Body of pancreas (tissue), 4 donors: ENCODE data around the gene CEP85L. TPM values are rescaled to one million over a fixed set of nuclear protein-coding genes. Genes with fewer than 3 reads are reported as not detected.
A peak's percentile ranks its signal among the peaks of the same experiment; 100 is the strongest.

Experiments
- ATAC-seq: fragments of 150-250 bp; one replicate; pipeline ENCODE4 v1.9.1; 2016
- DNase-seq, 4 donors: peaks; one replicate each; pipeline ENCODE4 v3.0.0-alpha.2; 2019
- H3K27ac ChIP-seq, 4 donors: fragments of 200-600 bp; sonication (generic); 1 replicate in 3 of 4; 2 replicates in 1 of 4; pipeline versions ENCODE4 v1.5.1 to v1.6.1; 2016 to 2019; ENCODE audit warnings: mild to moderate bottlenecking in 1 of 4, mixed read lengths in 1 of 4, moderate library complexity in 1 of 4
- H3K27me3 ChIP-seq, 2 donors: fragments of 200-600 bp; sonication (generic); one replicate each; pipeline ENCODE4 v1.6.0; 2016; ENCODE audit warnings: mild to moderate bottlenecking in 1 of 2
- H3K36me3 ChIP-seq, 2 donors: fragments of 200-600 bp; sonication (generic); replicated peaks in 1 of 2; 2 replicates each; pipeline ENCODE4 v1.5.1; 2016; ENCODE audit warnings: low read depth in 2 of 2; ENCODE audit not compliant: insufficient read depth in 1 of 2
- H3K4me1 ChIP-seq: fragments of 200-600 bp; sonication (generic); one replicate; pipeline ENCODE4 v1.6.0; 2016
- H3K4me3 ChIP-seq, 2 donors: fragments of 200-600 bp; sonication (generic); 1 replicate in 1 of 2; 2 replicates in 1 of 2; pipeline ENCODE4 v1.5.1; 2016 to 2019
- H3K9me3 ChIP-seq, 3 donors: fragments of 200-600 bp; sonication (generic); 1 replicate in 2 of 3; 2 replicates in 1 of 3; pipeline ENCODE4 v1.5.1; 2016
- POLR2A ChIP-seq, 3 donors: fragments of 450-650 bp; IDR thresholded peaks; one replicate each; pipeline ENCODE4 v1.6.1; 2016; ENCODE audit warnings: antibody characterized with exemption in 3 of 3, mild to moderate bottlenecking in 2 of 3
- WGBS, 2 donors: methylation state at CpG; one replicate each; pipeline ENCODE4 v1.1.5; 2017; 5-methylcytosine and 5-hydroxymethylcytosine counted together
- intact Hi-C: fragments of 100-400 bp; cut with DNase I; formaldehyde crosslinking; loops from one replicate; pipeline ENCODE4 v1.15.1; 2023
- total RNA-seq, 2 donors: library from RNA; depleted of rRNA; stranded (reverse); fragments of >200 nt; gene quantifications; one replicate each; pipeline ENCODE4 v1.1.0, GENCODE V29; 2016
- TF ChIP-seq, protein P1 (sequence below), 7 experiments: fragments of 450-650 bp in 4 of 7; fragments of 200-600 bp in 3 of 7; sonication (generic) in 3 of 7; IDR thresholded peaks; one replicate each; pipeline ENCODE4 v1.5.1; 2016 to 2019; ENCODE audit warnings: antibody characterized with exemption in 7 of 7

Gene CEP85L
- total RNA-seq, 2 donors from 2014 or later = 8.2 to 9.9 TPM

DNA sequence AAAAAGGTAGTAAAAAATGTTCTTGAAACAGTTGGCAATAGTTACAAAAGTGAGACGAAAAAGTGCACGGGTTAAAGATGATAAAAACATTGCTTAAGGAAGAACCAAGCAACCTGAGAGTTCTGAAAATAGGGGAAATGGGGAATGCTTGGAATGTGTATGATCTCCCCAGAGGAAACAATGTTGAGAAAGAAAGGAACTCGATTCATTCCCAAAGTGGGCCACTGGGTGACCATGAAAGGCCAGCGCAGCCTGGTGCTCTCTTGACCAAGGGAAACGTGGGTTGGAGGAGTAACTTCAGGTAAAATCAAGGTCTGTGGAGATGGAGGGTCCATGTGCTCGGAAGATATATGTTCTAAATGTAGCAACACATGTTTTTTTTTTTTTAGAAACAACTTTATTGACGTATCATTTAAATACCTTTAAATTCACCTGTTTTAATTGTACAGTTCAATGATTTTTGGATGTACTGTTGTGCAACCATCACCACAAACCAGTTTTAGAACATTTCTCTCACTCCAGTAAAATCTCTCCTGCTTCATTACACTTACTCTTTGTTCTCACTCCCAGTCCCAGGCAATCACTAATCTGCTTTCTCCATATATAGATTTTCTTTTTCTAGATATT is 34.5 kb upstream of the CEP85L start:
- no peaks in the 10 kb centered on the region for H3K9me3 ChIP-seq
- peaks cover 13% of the 10 kb centered on the region for H3K4me1 ChIP-seq
- H3K27ac ChIP-seq = no peak overlapping the region
- intact Hi-C loops = no loop called here
- DNase-seq (no peak), ATAC-seq (no peak)
- WGBS, 2 donors = 86 to 92% methylated on average over 7 of the region's 7 CpGs
- H3K27me3 ChIP-seq = no peaks in the 10 kb centered on the region
- H3K4me3 ChIP-seq = no peak overlapping the region
- no peaks in the 10 kb centered on the region for H3K36me3 ChIP-seq
- TF ChIP-seq, protein P1, sequence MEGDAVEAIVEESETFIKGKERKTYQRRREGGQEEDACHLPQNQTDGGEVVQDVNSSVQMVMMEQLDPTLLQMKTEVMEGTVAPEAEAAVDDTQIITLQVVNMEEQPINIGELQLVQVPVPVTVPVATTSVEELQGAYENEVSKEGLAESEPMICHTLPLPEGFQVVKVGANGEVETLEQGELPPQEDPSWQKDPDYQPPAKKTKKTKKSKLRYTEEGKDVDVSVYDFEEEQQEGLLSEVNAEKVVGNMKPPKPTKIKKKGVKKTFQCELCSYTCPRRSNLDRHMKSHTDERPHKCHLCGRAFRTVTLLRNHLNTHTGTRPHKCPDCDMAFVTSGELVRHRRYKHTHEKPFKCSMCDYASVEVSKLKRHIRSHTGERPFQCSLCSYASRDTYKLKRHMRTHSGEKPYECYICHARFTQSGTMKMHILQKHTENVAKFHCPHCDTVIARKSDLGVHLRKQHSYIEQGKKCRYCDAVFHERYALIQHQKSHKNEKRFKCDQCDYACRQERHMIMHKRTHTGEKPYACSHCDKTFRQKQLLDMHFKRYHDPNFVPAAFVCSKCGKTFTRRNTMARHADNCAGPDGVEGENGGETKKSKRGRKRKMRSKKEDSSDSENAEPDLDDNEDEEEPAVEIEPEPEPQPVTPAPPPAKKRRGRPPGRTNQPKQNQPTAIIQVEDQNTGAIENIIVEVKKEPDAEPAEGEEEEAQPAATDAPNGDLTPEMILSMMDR (IDR thresholded peaks at IDR 0.05) = no peak
- TF ChIP-seq POLR2A (IDR thresholded peaks at IDR 0.05) = no peak

DNA sequence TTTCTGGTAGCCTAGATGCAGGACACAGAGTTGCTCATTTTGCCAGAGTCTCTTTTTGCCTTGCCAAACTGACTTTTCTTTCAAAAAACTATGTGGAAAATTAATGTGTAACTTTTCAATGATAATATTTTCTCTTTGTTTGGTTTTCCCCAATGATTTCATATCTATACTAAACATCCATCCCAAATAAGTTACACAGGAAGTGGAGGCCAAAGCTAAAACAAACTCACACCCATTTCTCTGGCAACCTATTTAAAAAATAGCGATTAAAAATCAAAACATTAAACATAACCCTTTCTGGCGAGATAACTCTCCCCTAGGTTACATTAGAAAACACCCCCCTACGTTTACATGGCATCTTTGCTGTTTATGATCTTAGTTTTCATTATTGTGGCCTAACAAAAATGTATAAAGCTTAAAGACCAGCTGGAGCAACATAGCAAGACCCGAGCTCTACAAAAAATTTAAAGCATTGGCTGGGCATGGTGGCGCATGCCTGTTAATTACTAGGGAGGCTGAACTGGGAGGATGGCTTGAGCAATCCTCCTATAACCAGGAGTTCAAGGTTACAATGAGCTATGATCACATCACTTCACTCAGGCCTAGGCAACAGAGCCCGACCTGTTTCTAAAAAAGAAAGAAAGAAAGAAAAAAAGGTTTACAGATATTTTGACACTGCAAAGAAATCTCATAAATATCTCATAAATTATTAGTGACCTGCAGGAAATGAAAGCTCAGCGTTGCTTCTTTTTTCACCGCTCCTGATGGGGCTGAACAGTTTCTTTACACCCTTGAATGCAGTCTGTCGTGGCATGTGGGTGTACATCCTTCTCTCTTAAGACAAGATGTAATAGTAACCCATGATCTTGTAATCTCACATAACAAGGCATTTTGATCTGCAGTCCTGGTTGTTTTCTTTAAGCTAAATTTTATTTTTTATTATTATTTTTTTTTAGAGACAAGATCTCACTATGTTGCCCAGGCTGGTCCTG is 32.8 kb upstream of the CEP85L start:
- 64 to 66% methylated on average over 9 of the region's 9 CpGs for WGBS, 2 donors
- H3K4me1 ChIP-seq = peaks cover 13% of the 10 kb centered on the region
- ATAC-seq (no peak), DNase-seq (no peak)
- TF ChIP-seq, protein P1 (IDR thresholded peaks at IDR 0.05) = no peak
- TF ChIP-seq POLR2A (IDR thresholded peaks at IDR 0.05) = no peak
- H3K9me3 ChIP-seq = no peaks in the 10 kb centered on the region
- H3K36me3 ChIP-seq = no peaks in the 10 kb centered on the region
- no peaks in the 10 kb centered on the region for H3K27me3 ChIP-seq
- no peak overlapping the region for H3K27ac ChIP-seq
- intact Hi-C loops = no loop called here
- no peak overlapping the region for H3K4me3 ChIP-seq

DNA sequence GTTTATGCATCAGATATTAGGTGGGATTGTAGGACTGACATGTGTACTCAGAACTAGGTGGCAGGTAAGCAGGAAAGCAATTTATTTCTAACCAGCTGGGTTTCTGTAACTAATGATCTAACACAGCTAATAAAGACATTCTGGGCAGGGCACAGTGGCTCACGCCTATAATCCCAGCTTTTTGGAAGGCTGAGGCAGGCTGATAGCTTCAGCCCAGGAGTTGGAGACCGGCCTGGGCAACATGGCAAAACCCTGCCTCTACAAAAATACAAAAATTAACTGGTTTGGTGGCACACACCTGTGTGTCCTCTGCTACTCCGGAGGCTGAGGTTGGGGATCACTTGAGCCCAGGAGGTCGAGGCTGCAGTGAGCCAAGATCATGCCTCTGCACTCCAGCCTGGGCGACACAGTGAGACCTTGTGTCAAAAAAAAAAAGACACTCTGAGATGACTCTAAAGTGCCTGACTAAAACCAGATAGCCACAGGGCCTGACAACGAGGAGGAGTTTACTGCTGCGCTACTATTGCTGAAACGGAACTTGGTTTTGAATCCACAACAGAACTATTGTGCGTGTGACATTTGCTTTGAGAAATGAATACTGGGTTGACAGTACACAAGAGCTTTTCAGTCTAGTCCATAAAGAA is 29.2 kb upstream of the CEP85L start:
- Histone ChIP-seq H3K36me3 (no peaks in the 10 kb centered on the region), H3K9me3 (no peaks in the 10 kb centered on the region), H3K4me1 (peaks cover 13% of the 10 kb centered on the region), H3K27ac (no peak overlapping the region), H3K27me3 (no peaks in the 10 kb centered on the region), H3K4me3 (no peak overlapping the region)
- no peak for ATAC-seq
- TF ChIP-seq, protein P1 (IDR thresholded peaks at IDR 0.05) = no peak
- TF ChIP-seq POLR2A (IDR thresholded peaks at IDR 0.05) = no peak
- no peak for DNase-seq
- intact Hi-C loops = no loop called here
- 83 to 88% methylated on average over 9 of the region's 9 CpGs for WGBS, 2 donors

DNA sequence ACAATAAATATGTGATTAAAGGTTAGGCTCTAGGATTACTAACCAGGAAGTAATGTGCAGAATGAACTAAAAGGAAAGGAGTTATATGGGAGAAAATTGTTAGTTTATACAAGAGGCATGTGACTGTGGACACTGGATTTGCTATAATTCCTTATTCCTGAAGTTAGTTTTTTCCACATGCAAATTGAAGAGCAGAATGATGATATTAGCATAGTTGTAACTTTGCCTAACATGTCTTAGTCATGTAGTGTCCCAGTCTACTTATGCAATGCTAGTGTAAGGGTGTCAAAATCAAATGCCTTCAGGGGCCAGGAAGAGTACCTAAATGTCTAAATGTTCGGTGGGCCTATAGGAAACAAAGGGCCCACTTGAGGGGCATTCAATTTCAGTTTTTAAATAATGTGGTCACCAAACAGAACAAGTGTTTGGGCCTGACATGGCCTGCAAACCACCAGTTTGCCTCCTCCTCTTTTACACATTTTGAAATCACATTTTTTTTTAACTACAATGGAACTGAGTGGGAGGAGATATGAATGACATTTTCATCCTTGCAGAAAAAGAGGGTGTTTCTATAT is 28.0 kb upstream of the CEP85L start:
- H3K4me3 ChIP-seq = no peak overlapping the region
- peak overlapping the region in 1 of 4 donors; percentile 28 for H3K27ac ChIP-seq
- no peaks in the 10 kb centered on the region for H3K36me3 ChIP-seq
- peaks cover 12% of the 10 kb centered on the region for H3K4me1 ChIP-seq
- DNase-seq (no peak), ATAC-seq (no peak)
- no peaks in the 10 kb centered on the region for H3K27me3 ChIP-seq
- TF ChIP-seq, protein P1 (IDR thresholded peaks at IDR 0.05) = no peak
- TF ChIP-seq POLR2A (IDR thresholded peaks at IDR 0.05) = no peak
- WGBS, 2 donors = 92 to 95% methylated on average over 1 of the region's 1 CpG
- intact Hi-C loops = no loop called here
- H3K9me3 ChIP-seq = no peaks in the 10 kb centered on the region
